ENCODE measurements around the gene ERICH3. TPM values are rescaled to one million over a fixed set of nuclear protein-coding genes. Genes with fewer than 3 reads are reported as not detected.

Gene ERICH3
- total and polyA plus RNA-seq, 10 of the 15 experiments (the other 5 are each of a cell fraction or from before 2014, with no cell fraction given) = 0.03 to 0.09 (median 0.08) TPM; not detected in 7

DNA sequence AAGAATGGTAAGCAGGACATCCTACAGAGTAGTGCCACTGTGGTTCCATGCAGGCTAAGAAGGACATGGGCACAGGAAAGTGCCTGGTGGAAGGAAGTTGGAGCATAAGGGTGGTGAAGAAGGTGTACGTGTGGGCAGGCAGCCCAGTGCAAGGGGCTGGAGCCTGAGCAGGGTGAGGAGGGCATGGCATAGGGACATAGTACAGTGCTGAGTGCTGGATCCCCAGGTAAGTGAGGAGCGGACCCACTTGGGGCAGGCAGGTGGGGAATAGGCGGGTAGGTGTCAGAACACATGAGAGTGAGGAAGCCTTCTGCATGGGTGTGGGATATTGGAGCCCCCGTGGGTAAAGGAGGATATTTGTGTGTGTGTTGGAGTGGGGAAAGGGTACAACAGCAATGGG lies 145.5 kb downstream of the ERICH3 start:
- ChIA-PET CTCF (interaction anchor here (0.7 kb wide), 1 partner anchor 46 kb away, joined by 3 read pairs; no protein-coding TSS in a partner anchor), SMC1A (ENCODE audit: uncharacterized antibody, unreplicated experiment) (no interaction called here), POLR2A (no interaction called here), RAD21 (ENCODE audit: unreplicated experiment) (no interaction called here)
- no peak overlapping the region for H3K9ac ChIP-seq (ENCODE audit: control insufficient read depth, insufficient read depth, low read length)
- intact Hi-C loops (cut with micrococcal nuclease; ENCODE audit: unreplicated experiment) = no loop called here
- no TSS peak for BruUV-seq (replicated peaks)
- H4K20me1 ChIP-seq (ENCODE audit: control insufficient read depth, insufficient read depth) = no peaks in the 10 kb centered on the region
- 26% methylated on average over 4 of the region's 4 CpGs for WGBS (ENCODE audit: insufficient coverage, insufficient replicate concordance, low lambda C conversion rate, missing lambda C conversion rate)
- H3K4me3 ChIP-seq = no peak overlapping the region
- 0 out of 4 replicates have a peak, but pooled peaks cover 0 to 3% of the 10 kb centered on the region in 2 experiments for H3K27me3 ChIP-seq (replicated peaks in 1 of 2; ENCODE audit: control insufficient read depth in 2 of 2, insufficient read depth in 2 of 2, low read length in 1 of 2)
- TF ChIP-seq EGR1 (IDR thresholded peaks at IDR 0.05; ENCODE audit: borderline replicate concordance in 1 of 2, low read depth in 2 of 2, low read length in 2 of 2) = no peak
- TF ChIP-seq, protein P1, sequence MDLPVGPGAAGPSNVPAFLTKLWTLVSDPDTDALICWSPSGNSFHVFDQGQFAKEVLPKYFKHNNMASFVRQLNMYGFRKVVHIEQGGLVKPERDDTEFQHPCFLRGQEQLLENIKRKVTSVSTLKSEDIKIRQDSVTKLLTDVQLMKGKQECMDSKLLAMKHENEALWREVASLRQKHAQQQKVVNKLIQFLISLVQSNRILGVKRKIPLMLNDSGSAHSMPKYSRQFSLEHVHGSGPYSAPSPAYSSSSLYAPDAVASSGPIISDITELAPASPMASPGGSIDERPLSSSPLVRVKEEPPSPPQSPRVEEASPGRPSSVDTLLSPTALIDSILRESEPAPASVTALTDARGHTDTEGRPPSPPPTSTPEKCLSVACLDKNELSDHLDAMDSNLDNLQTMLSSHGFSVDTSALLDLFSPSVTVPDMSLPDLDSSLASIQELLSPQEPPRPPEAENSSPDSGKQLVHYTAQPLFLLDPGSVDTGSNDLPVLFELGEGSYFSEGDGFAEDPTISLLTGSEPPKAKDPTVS (IDR thresholded peaks at IDR 0.05; ENCODE audit: low read depth, low read length) = no peak
- TF ChIP-seq IKZF2 (IDR thresholded peaks at IDR 0.05) = no peak
- TF ChIP-seq NFYB (IDR thresholded peaks at IDR 0.05; ENCODE audit: insufficient read depth, low read depth, low read length) = no peak
- no peak for TF ChIP-seq SMAD5 (IDR thresholded peaks at IDR 0.05; ENCODE audit: low read depth)
- no peak for TF ChIP-seq RUNX3 (IDR thresholded peaks at IDR 0.05; ENCODE audit: low read length)
- no peak for TF ChIP-seq RELA (IDR thresholded peaks at IDR 0.05; ENCODE audit: borderline replicate concordance, partially characterized antibody)
- no peak for TF ChIP-seq WRNIP1 (IDR thresholded peaks at IDR 0.05; ENCODE audit: borderline replicate concordance, low read depth, low read length)
- TF ChIP-seq KAT2A (conservative IDR thresholded peaks at IDR 0.05; ENCODE audit: control insufficient read depth, low read depth, low read length) = no peak
- TF ChIP-seq, protein P2, sequence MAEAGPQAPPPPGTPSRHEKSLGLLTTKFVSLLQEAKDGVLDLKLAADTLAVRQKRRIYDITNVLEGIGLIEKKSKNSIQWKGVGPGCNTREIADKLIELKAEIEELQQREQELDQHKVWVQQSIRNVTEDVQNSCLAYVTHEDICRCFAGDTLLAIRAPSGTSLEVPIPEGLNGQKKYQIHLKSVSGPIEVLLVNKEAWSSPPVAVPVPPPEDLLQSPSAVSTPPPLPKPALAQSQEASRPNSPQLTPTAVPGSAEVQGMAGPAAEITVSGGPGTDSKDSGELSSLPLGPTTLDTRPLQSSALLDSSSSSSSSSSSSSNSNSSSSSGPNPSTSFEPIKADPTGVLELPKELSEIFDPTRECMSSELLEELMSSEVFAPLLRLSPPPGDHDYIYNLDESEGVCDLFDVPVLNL (IDR thresholded peaks at IDR 0.05; ENCODE audit: low read depth, low read length) = no peak
- TF ChIP-seq, protein P3, sequence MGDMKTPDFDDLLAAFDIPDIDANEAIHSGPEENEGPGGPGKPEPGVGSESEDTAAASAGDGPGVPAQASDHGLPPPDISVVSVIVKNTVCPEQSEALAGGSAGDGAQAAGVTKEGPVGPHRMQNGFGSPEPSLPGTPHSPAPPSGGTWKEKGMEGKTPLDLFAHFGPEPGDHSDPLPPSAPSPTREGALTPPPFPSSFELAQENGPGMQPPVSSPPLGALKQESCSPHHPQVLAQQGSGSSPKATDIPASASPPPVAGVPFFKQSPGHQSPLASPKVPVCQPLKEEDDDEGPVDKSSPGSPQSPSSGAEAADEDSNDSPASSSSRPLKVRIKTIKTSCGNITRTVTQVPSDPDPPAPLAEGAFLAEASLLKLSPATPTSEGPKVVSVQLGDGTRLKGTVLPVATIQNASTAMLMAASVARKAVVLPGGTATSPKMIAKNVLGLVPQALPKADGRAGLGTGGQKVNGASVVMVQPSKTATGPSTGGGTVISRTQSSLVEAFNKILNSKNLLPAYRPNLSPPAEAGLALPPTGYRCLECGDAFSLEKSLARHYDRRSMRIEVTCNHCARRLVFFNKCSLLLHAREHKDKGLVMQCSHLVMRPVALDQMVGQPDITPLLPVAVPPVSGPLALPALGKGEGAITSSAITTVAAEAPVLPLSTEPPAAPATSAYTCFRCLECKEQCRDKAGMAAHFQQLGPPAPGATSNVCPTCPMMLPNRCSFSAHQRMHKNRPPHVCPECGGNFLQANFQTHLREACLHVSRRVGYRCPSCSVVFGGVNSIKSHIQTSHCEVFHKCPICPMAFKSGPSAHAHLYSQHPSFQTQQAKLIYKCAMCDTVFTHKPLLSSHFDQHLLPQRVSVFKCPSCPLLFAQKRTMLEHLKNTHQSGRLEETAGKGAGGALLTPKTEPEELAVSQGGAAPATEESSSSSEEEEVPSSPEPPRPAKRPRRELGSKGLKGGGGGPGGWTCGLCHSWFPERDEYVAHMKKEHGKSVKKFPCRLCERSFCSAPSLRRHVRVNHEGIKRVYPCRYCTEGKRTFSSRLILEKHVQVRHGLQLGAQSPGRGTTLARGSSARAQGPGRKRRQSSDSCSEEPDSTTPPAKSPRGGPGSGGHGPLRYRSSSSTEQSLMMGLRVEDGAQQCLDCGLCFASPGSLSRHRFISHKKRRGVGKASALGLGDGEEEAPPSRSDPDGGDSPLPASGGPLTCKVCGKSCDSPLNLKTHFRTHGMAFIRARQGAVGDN (IDR thresholded peaks at IDR 0.05) = no peak
- TF ChIP-seq MYC (IDR thresholded peaks at IDR 0.05; ENCODE audit: insufficient read depth, insufficient read length, insufficient replicate concordance, low read length, severe bottlenecking) = no peak
- TF ChIP-seq POLR2A (IDR thresholded peaks at IDR 0.05; ENCODE audit: low read depth, low read length) = no peak
- H3K36me3 ChIP-seq (ENCODE audit: control insufficient read depth in 2 of 2, insufficient read depth in 2 of 2, low read length in 1 of 2) = no peaks in the 10 kb centered on the region
- H3K4me1 ChIP-seq (ENCODE audit: control insufficient read depth, insufficient read depth, low read length) = no peaks in the 10 kb centered on the region
- ATAC-seq (no peak), DNase-seq (ENCODE audit: low read depth, low spot score) (no peak), FAIRE-seq (no peak)
- no peaks in the 10 kb centered on the region for H3K9me3 ChIP-seq (replicated peaks; ENCODE audit: control insufficient read depth, insufficient read depth, low read length)
- H3K79me2 ChIP-seq (ENCODE audit: control insufficient read depth, insufficient read depth, low read length) = no peaks in the 10 kb centered on the region
- no peak overlapping the region for H3K27ac ChIP-seq (ENCODE audit: control insufficient read depth, insufficient read depth)
- H2AFZ ChIP-seq (ENCODE audit: control insufficient read depth, low read depth, low read length) = no peak overlapping the region
- no peak overlapping the region for H3K4me2 ChIP-seq (ENCODE audit: control insufficient read depth, insufficient read depth)
- in situ Hi-C loops (cut with MboI) = no loop called here
